Stimulated activated CD4-positive, alpha-beta T cell treated with anti-CD3 and anti-CD28 coated beads, TNF-alpha, amount 100 ng/mL, for 4 hours (primary cell): Measurements from ENCODE around the gene OXT.

Source experiments
- DNase-seq, 3 experiments: peaks; one replicate each; pipeline ENCODE4 v3.0.0-alpha.2; 2020; ENCODE audit warnings: low read depth in 3 of 3

The OXT gene

DNA sequence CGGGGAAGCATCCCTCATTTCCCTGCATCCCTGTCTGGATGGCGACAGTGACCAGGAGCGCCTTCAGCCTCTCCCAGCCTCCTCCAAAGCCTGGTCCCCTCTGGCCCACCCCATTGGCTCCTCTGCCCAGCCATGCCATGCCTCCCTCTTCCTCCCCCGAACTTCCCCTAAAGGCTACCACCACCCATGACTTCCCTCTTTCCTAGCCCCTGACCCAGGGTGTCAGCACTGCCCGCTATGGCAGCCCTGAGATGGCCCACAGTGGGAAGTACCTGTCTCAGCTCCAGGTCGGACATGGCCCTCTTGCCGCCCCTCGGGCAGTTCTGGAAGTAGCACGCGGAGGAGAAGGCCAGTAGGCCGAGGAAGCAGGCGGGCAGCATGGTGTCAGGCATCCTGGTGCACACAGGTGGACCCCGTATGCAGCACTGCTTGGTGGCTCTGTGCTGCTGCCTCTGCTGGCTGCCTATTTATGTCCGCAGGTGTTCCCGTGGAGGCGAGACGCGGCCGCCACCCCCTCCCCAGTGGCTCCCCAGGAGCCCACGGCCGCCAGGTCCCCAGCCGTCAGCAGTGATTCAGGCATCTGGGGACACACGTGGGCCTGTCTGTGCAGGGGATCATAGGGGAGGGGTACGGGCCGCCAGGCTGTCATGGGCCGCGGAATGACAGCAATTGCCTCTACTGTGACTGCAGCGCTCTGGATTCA lies 13.0 kb downstream of the OXT start, which contains the start of gene AVP:
Gene AVP, minus strand, starts transcription at position 442 of the 703 bp plus-strand sequence. Its CDS starts 50 bp downstream, at position 392.
- no peak for DNase-seq

GRCh38 chr20:3084986-3085360 lies 13.6 kb downstream of the OXT start:
- no peak for DNase-seq

DNA sequence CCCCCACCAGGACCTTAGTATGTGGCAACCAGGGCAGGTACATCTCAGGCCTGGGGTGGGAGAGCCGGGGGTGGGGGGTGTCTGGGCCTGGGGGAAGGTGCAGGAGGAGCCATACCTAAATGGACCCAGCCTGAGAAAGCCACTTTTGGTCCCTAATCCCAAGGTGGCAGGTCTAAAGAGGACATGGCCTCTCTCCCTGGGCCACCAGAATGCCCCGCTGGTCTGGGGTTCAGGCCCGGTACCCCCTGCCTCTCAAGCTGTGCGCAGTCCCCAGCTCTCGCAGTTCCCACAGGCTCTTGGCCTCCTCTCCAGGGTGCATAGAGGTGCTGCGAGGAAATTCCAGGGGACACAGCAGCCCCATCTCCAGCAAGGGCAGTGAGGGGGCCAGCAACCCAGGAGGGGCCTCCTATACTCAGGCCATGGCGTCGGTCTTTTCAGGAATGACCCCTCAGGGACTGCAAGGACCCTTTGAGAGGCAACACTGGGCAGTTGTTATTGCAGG lies 14.2 kb downstream of the OXT start:
- no peak for DNase-seq

- no peak for DNase-seq
Observed at GRCh38 chr20:3088031-3088430, 16.6 kb downstream of the OXT start.

DNA sequence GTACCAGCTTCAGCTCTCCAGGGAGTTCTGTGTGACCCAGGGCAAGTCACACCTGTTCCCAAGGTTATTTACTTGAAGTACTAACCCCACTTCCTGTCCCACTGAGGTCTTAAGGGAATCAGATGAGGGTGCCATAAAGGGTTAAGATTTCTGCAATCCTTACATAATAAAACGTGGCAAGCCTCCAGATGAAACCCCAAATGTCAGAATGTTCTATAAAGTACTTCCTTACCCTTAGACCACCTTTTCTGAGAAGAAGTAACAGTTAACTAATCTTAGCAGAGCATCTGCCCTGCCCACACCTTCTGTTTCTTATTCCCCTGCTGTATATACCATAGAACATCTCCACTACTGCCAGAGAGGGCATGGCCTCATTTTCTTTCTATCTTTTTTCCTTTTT lies 19.1 kb downstream of the OXT start:
- no peak for DNase-seq

DNA sequence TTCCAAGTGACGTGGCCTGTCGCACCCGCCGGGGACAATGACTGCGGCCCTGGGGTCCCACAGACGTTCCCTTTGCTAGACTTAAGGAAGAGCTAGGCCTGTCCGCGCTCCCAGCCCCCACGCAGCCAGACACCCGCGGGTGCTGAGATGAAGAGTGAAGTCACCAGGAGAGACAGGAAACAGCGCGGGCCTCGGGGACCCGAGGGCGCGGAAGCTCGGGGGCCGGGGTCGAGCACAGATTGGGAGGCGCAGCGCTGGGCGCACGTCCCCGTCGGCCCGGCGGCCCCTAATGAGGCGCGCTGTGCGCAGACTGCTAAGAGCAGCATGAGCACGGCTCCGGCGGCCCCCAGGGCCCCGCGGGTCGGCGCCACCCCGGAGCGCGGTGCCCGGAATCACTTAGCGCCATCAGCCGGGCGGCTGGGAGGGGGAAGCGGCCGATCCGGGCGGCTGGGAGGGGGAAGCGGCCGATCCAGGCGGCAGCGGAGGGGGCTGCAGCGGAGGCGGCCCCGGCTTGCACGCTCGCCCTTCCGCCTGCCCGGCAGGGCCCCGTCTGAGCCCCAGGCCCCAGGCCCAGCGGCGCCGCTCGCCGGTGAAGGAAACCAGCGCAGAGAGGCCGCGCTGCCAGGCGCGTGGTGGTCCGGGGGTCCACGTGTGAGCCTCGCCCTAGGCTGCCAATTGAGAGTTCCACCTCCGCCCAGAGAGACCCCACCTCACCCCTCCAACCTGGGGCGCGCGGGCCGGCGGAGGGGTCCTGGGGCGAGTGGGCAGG lies 21.4 kb downstream of the OXT start:
- DNase-seq = peak in 2 of 3 experiments; percentile 24 to 42

DNA sequence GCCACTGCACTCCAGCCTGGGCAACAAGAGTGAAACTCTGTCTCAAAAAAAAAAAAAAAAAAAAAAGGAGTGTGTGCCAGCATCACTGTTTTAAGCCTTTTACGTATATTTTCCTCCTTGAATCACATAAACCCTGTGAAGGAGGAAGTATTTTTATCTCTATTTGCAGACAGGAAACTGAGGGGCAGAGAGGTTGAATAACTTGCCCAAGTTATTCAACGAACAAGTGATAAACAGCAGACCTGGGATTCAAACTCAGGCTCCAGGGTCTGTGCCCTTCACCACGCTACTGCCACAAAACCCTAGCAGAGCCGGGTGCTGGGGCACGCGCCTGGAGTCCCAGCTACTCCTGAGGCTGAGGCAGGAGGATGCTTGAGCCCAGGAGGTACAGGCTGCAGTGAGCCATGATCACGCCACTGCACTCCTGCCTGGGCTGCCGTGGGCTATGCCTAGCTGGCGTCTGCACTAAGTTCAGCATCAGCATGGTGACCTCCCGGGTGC lies 22.5 kb downstream of the OXT start:
- DNase-seq = no peak

GRCh38 chr20:3094848-3095629 lies 23.6 kb downstream of the OXT start:
- no peak for DNase-seq

DNA sequence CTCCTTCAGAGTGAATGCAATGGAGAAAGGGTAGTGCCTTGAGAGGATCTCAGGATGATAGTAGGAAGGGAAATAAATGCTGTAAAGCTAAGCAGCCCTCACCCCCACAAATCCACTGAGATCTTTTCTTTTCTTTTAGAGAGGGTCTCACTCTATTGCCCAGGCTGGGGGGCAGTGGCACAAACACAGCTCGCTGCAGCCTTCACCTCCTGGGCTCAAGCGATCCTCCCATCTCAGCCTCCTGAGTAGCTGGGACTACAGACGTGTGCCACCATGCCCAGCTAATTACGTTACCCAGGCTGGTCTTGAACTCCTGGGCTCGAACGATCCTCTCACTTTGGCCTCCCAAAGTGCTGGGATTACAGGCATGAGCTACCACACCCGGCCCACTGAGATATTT lies 29.1 kb downstream of the OXT start:
- no peak for DNase-seq

DNA sequence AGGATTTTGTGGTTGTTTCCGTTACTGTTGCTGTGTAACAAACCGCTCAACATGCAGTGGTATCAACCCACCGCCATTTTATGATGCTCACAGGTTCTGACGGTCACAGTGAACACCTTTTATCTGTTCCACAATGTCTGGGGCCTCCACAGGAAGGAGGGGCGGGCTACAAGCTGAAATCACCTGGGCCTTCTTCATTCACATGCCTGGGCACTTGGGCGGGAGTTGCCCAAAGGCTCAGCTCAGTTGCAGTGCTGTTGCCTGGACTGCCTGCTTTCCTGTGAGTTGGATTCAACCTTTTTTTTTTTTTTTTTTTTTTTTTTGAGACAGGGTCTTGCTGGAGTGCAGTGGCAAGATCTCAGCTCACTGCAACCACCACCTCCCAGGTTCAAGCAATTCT lies 29.8 kb downstream of the OXT start:
- DNase-seq = no peak

GRCh38 chr20:3101737-3102574 lies 30.5 kb downstream of the OXT start:
- DNase-seq = peak in 1 of 3 experiments; percentile 15

GRCh38 chr20:3102575-3103368 lies 31.4 kb downstream of the OXT start:
- no peak for DNase-seq

GRCh38 chr20:3103369-3104032 lies 32.1 kb downstream of the OXT start:
- DNase-seq = no peak

- DNase-seq = no peak
Observed at GRCh38 chr20:3105256-3106137, 34.1 kb downstream of the OXT start.

GRCh38 chr20:3106185-3106584 lies 34.8 kb downstream of the OXT start:
- no peak for DNase-seq

DNA sequence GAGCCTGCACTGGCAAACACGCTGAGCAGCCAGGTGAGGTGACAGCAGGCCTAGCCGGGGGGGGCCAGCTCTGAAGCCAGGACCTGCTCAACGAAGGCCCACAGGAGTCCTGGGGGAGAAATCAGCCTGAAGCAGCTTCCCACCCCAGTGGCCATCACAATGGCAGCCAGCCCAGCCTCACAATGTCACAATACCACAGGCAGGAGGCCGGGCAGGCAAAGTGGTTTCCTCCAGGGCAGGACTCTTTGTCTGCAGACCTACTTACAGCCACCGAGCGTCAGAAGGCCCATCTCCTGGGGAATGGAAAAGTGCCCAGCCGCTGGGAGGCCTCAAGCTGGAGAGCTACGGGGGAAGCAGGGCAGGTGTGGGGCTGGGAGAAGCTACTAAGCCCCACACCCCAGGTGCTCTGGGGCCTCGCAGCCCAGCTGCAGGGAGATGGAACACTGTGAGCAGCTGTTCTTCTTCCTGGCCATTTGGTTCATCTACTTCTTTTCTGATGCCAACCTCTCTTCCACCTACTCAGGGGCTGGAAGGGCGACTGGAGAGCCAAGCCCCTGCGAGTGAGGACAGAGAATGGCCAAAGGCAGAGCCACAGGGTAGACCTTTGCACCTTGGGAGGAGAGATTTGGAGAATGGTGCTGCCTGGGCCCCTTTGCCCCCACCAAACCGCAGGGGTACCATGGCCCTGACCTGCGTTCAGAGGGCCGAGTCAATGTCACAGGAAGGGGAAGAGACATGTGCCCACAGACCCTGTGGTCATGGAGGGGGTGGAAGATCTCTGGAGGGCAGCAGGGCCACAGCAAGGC lies 35.4 kb downstream of the OXT start:
- no peak for DNase-seq

- no peak for DNase-seq
Observed at GRCh38 chr20:3107464-3108025, 36.1 kb downstream of the OXT start.
